Measurements from ENCODE around the gene PPP4R1.

- no peak for TF ChIP-seq POLR2AphosphoS5 (IDR thresholded peaks at IDR 0.05)
- no peak for TF ChIP-seq EP300 (IDR thresholded peaks at IDR 0.05)
- TF ChIP-seq, protein P1, sequence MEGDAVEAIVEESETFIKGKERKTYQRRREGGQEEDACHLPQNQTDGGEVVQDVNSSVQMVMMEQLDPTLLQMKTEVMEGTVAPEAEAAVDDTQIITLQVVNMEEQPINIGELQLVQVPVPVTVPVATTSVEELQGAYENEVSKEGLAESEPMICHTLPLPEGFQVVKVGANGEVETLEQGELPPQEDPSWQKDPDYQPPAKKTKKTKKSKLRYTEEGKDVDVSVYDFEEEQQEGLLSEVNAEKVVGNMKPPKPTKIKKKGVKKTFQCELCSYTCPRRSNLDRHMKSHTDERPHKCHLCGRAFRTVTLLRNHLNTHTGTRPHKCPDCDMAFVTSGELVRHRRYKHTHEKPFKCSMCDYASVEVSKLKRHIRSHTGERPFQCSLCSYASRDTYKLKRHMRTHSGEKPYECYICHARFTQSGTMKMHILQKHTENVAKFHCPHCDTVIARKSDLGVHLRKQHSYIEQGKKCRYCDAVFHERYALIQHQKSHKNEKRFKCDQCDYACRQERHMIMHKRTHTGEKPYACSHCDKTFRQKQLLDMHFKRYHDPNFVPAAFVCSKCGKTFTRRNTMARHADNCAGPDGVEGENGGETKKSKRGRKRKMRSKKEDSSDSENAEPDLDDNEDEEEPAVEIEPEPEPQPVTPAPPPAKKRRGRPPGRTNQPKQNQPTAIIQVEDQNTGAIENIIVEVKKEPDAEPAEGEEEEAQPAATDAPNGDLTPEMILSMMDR (IDR thresholded peaks at IDR 0.05): no peak
Observed at GRCh38 chr18:9557250-9557943, 57.0 kb downstream of the PPP4R1 start.
